C4-2B (cell line): ENCODE results near the gene ZIC3.
"Not testable (repeated sequence)": the region's sequence is repeated elsewhere in the genome, so short reads cannot be mapped to it uniquely, and the experiment has no call there.

ENCODE experiments used
- H3K27ac ChIP-seq: fragments of 450-650 bp; 2 replicates; pipeline ENCODE4 v1.5.1; 2017
- CTCF ChIP-seq: fragments of 450-650 bp; conservative IDR thresholded peaks from 2 replicates; pipeline ENCODE4 v1.5.1; 2017; ENCODE audit warnings: mild to moderate bottlenecking
- ZFX ChIP-seq: fragments of 450-650 bp; IDR thresholded peaks from 2 replicates; pipeline ENCODE4 v1.6.1; 2017

Gene ZIC3

GRCh38 chrX:137549851-137550664 is 15.9 kb upstream of the ZIC3 start:
- no peak overlapping the region for H3K27ac ChIP-seq

GRCh38 chrX:137550665-137551261 is 15.2 kb upstream of the ZIC3 start:
- TF ChIP-seq ZFX (no peak), CTCF (no peak)
- no peak overlapping the region for H3K27ac ChIP-seq

More at GRCh38 chrX:137549851-137550664, 15.9 kb upstream of the ZIC3 start:
- no peak for TF ChIP-seq CTCF
- no peak for TF ChIP-seq ZFX

GRCh38 chrX:137552098-137552497 is 13.8 kb upstream of the ZIC3 start:
- not testable (repeated sequence) for H3K27ac ChIP-seq

- no peak for TF ChIP-seq CTCF
- no peak for TF ChIP-seq ZFX
- no peak overlapping the region for H3K27ac ChIP-seq
These were observed 3.8 kb upstream of the ZIC3 start for GRCh38 chrX:137562096-137562495.

GRCh38 chrX:137563681-137564651 is 2.0 kb upstream of the ZIC3 start:
- TF ChIP-seq ZFX = no peak
- no peak overlapping the region for H3K27ac ChIP-seq

GRCh38 chrX:137565318-137565904 is 516 bp upstream of the ZIC3 start:
- no peak overlapping the region for H3K27ac ChIP-seq
- TF ChIP-seq CTCF (no peak), ZFX (no peak)

- no peak for TF ChIP-seq ZFX
- TF ChIP-seq CTCF = no peak
- H3K27ac ChIP-seq = no peak overlapping the region
These were observed 1.1 kb downstream of the ZIC3 start for GRCh38 chrX:137566746-137567679.
